A549 (cell line): ENCODE measurements around the gene IKZF3.

Experiments
- BCL3 ChIP-seq: fragments of >200 bp; sonication (Bioruptor Twin); formaldehyde crosslinking; IDR thresholded peaks from 3 replicates; pipeline ENCODE4 v1.6.1; 2016
- CHD2 ChIP-seq: fragments of 150-350 bp; IDR thresholded peaks from 2 replicates; pipeline ENCODE4 v1.6.1; 2014; ENCODE audit warnings: low read length; ENCODE audit not compliant: partially characterized antibody
- EP300 ChIP-seq, 2 experiments: fragments of >200 bp; sonication (Bioruptor Twin); formaldehyde crosslinking; IDR thresholded peaks; 2 replicates in 1 of 2; 3 replicates in 1 of 2; pipeline ENCODE4 v1.6.1; 2016 to 2017
- ESRRA ChIP-seq: fragments of 150-350 bp; IDR thresholded peaks from 2 replicates; pipeline ENCODE4 v1.6.1; 2014; ENCODE audit warnings: mild to moderate bottlenecking, low read length, borderline replicate concordance
- POLR2AphosphoS2 ChIP-seq: conservative IDR thresholded peaks from 2 replicates; pipeline ENCODE4 v1.6.1; 2012; ENCODE audit warnings: low read length, improper control_type of control experiment, inconsistent platforms
- USF2 ChIP-seq: fragments of 450-650 bp; IDR thresholded peaks from 2 replicates; pipeline ENCODE4 v1.6.1; 2014; ENCODE audit warnings: antibody characterized with exemption
- ZFP36 ChIP-seq: fragments of 450-650 bp; IDR thresholded peaks from 2 replicates; pipeline ENCODE4 v1.6.1; 2014; ENCODE audit warnings: borderline replicate concordance; ENCODE audit not compliant: partially characterized antibody
- TF ChIP-seq, protein P1 (sequence below): fragments of >200 bp; sonication (Bioruptor Twin); formaldehyde crosslinking; IDR thresholded peaks from 3 replicates; pipeline ENCODE4 v1.5.1; 2016
- TF ChIP-seq, protein P2 (sequence below): IDR thresholded peaks from 2 replicates; pipeline ENCODE4 v1.6.1; 2012; ENCODE audit warnings: low read depth, borderline replicate concordance

- TF ChIP-seq USF2: no peak
- TF ChIP-seq ZFP36: no peak
- TF ChIP-seq, protein P1, sequence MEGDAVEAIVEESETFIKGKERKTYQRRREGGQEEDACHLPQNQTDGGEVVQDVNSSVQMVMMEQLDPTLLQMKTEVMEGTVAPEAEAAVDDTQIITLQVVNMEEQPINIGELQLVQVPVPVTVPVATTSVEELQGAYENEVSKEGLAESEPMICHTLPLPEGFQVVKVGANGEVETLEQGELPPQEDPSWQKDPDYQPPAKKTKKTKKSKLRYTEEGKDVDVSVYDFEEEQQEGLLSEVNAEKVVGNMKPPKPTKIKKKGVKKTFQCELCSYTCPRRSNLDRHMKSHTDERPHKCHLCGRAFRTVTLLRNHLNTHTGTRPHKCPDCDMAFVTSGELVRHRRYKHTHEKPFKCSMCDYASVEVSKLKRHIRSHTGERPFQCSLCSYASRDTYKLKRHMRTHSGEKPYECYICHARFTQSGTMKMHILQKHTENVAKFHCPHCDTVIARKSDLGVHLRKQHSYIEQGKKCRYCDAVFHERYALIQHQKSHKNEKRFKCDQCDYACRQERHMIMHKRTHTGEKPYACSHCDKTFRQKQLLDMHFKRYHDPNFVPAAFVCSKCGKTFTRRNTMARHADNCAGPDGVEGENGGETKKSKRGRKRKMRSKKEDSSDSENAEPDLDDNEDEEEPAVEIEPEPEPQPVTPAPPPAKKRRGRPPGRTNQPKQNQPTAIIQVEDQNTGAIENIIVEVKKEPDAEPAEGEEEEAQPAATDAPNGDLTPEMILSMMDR: no peak
- TF ChIP-seq POLR2AphosphoS2: no peak
- TF ChIP-seq BCL3: no peak
- no peak for TF ChIP-seq EP300 (IDR thresholded peaks at IDR 0.05)
- no peak for TF ChIP-seq ESRRA
- no peak for TF ChIP-seq CHD2
- TF ChIP-seq, protein P2, sequence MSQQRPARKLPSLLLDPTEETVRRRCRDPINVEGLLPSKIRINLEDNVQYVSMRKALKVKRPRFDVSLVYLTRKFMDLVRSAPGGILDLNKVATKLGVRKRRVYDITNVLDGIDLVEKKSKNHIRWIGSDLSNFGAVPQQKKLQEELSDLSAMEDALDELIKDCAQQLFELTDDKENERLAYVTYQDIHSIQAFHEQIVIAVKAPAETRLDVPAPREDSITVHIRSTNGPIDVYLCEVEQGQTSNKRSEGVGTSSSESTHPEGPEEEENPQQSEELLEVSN: no peak
Observed at GRCh38 chr17:39866013-39866730, 2.1 kb upstream of the IKZF3 start.
